Embryonic facial prominence (tissue), 1 donor: ENCODE measurements around the gene ZNF169.
"Not testable (repeated sequence)": the region's sequence is repeated elsewhere in the genome, so short reads cannot be mapped to it uniquely, and the experiment has no call there.

Source experiments
- DNase-seq: peaks from one replicate; pipeline ENCODE4 v3.0.0-alpha.2; 2016; ENCODE audit errors: extremely low spot score

ZNF169 gene

DNA sequence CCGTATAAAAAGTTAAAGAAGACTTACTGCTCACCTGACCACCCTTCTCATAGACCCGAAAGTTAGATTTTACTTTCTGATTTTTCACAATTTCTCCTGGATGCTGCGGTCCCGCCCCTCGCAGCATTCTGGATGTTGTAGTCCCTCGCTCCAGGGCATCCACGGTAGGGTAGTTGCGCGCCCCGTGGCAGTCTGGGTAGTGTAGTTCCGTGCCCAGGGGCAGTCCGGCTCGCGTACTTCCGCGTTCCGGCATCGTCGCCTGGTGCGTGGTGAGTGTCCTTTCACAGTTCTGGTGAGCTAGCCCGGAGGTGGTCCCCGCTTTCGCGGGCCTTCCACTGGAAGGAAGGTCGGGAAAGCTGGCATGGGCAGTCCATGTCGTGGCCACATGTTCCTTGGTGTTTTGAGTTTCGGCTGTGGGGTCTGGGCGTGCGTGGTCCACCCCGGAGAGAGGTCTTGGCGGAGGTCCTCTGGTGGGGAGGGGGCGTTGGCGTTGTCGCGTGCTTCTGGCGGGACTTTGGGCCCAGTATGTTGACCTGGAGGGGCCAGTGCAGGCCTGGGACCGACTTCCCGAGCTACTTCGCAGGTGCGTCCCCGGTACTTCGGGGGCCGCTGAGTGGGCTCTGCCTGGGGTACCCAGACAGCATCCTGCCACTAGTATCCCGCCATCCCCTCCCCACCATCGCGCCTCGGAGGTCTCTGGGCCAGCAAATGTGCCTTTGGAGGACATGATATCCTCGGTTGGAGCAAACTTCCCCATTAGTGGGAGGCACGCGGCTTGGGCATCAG is at the start of gene ZNF169:
TSS of gene ZNF169 (plus strand) at position 222 of the 786 bp plus-strand sequence. CDS start 19,515 bp downstream, outside the sequence.
- peak; percentile 66 for DNase-seq

- no peak for DNase-seq
Measured at GRCh38 chr9:94210616-94211603, 48.2 kb upstream of the ZNF169 start.

- no peak for DNase-seq
Measured at GRCh38 chr9:94212091-94212490, 47.0 kb upstream of the ZNF169 start.

- no peak for DNase-seq
Measured at GRCh38 chr9:94212531-94212930, 46.6 kb upstream of the ZNF169 start.

- DNase-seq: peak; percentile 66
Measured at GRCh38 chr9:94213511-94214124, 45.5 kb upstream of the ZNF169 start.

DNA sequence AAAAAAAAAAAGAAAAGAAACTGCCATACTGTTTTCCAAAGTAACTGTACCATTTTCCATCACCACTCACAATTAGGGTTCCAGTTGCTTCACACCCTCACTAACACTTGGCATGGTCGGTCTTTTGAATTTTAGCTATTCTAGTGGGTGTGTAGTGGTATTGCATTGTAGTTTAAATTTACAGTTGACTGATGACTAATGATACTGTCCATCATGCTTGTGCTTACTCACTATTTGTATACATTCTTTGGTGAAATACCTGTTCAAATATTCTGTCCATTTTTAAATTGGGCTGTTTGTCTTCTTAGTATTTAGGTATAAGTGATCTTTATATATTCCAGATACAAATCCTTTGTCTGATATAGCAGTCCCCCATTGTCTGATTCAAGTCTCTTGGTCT is 36.2 kb upstream of the ZNF169 start:
- no peak for DNase-seq

GRCh38 chr9:94225413-94225812 is 33.7 kb upstream of the ZNF169 start:
- DNase-seq: not testable (repeated sequence)

- no peak for DNase-seq
Measured at GRCh38 chr9:94228616-94229015, 30.5 kb upstream of the ZNF169 start.

DNA sequence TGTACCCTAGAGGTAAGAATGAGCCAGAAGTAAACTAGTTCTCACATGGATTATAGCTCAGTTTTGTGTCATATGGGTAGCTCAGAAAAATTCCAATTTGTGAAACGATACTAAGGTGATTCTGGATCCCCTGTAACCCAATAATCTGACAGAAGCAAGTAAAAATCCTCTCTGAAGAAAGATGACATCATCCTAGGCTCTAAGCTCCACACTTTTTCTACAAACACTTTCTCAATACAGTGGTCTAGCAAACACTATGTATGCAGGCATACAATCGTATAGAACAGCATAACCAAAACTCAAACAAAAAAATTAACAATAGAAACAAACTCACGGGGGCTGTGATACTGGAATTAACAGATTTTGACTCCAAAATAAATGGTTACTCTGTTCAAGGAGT is 26.7 kb upstream of the ZNF169 start:
- no peak for DNase-seq

DNA sequence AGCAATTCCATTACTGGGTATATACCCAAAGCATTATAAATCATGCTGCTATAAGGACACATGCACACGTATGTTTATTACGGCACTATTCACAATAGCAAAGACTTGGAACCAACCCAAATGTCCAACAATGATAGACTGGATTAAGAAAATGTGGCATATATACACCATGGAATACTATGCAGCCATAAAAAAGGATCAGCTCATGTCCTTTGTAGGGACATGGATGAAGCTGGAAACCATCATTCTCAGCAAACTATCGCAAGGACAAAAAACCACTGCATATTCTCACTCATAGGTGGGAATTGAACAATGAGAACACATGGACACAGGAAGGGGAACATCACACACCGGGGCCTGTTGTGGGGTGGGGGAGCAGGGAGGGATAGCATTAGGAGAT is 18.0 kb upstream of the ZNF169 start:
- DNase-seq: not testable (repeated sequence)

DNA sequence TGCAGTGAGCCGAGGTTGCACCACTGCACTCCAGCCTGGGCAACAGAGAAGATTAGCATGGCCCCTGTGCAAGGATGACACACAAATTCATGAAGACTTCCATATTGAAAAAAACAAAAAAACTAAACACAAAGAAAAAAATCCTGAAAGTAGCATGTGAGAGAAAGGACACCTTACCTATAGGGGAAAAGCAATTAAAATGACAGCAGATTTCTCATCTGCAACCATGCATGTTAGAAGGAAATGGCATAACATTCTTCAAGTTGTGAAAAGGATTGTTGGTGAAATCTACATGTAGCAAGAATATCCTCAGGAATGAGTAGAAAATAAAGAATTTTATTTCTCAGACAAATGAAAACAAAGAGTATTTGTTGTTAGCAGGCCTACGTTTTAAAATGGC is 13.4 kb upstream of the ZNF169 start:
- no peak for DNase-seq

- no peak for DNase-seq
Measured at GRCh38 chr9:94250456-94250855, 8.6 kb upstream of the ZNF169 start.

GRCh38 chr9:94256007-94256406 is 3.1 kb upstream of the ZNF169 start:
- DNase-seq: no peak

GRCh38 chr9:94265626-94266402 is 6.7 kb downstream of the ZNF169 start:
- DNase-seq: not testable (repeated sequence)

DNA sequence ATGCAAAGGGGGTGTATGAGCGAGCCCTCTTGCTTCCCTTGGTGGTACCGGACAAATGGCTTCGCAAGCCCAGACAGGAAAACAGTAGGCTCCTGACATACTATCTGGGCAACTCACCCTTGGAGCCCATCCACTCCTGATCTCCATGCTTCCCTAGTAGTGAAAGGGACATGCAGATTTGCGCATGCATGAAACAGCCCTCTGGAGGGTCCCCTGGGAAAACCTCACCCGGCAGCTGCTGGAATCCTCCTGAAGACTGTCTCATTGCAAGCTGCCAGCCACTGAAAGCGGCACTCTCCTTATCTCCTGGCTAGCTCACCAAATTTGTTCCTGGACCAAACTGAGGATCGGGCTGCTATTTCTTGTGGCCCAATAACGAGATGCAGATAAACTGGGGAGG is 10.2 kb downstream of the ZNF169 start:
- DNase-seq: no peak

DNA sequence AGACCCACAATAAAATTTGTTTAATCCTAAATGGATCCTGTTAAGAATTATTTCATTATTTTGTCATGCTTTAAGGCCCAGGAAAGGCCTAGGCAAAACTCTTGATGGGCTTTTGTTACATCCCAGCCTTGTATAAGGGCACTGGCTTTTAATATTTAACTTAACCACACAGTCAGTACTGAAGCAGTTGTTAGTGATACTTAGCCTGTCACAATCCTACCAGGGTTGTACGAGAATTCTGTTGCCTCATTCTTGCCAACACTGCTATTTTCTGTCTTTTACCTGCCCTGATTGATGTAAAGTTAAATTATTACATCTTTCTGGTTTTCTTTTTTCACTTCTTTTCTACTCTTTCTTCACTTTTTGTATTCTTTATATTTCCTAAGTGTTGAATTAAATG is 10.9 kb downstream of the ZNF169 start:
- no peak for DNase-seq

DNA sequence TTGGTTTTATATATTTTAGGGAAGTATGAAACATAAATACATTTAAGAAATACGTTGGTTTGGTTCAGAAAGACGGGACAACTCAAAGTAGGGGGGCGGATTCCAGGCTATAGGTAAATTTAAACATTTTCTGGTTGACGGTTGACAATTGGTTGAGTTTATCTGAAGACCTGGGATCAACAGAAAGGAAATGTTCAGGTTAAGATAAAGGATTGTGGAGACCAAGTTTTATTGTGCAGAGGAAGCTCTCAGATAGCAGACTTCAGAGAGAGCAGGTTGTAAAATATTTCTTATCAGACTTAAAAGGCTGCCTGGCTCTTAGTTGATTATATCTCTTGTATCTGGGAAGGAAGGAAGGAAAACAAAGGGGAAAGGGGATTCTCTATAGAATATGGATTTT is 17.9 kb downstream of the ZNF169 start:
- not testable (repeated sequence) for DNase-seq

DNA sequence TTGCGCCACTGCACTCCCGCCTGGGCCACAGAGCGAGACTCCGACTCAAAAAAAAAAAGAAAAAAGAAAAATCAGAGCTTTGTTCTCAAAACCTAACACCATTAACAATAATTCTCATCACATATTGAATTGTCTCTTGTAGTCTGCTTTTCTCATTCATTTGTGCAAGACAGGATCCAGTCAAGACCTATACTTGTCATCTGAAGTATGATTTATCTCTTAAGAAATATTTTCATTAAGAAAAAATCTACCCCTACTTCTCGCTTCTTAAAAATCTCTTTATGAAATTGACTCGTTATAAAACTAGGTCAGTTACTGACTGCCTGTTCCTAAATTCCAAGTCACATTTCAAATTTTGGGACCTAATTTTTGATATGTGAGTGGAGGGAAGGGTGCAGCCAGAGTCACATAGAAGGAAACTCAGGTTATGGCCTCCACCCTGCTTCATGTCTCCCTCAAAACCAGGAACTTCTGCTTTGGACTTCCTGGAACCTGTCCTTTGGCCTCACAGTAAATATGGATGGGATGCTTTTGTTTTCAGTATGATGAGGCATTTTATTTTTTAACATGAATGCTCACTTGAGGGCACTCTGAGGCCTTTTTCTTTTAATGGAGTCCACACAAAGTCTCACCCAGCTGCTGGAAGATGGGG is 18.9 kb downstream of the ZNF169 start:
- no peak for DNase-seq

DNA sequence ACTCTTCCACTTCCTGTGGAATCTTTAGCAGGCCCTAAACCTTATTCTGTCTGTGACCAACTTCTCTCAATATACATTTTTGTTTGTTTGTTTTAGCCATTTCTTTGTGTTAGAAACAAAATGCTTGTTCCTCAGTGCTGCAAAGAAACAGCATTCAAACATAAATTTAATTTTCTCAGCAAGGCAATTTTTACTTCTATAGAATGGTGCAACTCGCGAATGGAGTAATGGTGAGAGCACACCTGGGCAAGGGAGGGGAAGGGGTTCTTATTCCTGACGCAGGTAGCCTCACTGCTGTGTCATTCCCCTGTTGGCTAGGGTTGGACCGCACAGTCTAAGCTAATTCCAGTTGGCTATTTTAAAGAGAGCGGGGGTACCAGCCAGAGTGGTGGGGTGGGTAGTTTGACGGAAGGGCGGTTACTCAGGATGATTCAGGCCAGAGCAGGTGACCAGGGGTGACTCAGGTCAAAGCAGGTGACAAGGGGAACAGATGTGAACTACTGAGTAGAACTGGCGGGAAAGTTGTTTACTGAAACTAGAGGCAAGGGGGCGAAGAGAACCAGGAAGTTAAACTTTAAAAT is 21.4 kb downstream of the ZNF169 start:
- DNase-seq: no peak

GRCh38 chr9:94281101-94281500 is 22.0 kb downstream of the ZNF169 start:
- no peak for DNase-seq
